Vagina (tissue), 2 donors: ENCODE measurements around the gene COL27A1.

Experiments
- POLR2A ChIP-seq, 2 donors: fragments of 450-650 bp; IDR thresholded peaks; one replicate each; pipeline ENCODE4 v1.6.1; 2017; ENCODE audit warnings: antibody characterized with exemption in 2 of 2, mild to moderate bottlenecking in 2 of 2, moderate library complexity in 2 of 2
- POLR2AphosphoS5 ChIP-seq, 2 donors: sonication (generic); formaldehyde crosslinking; IDR thresholded peaks; one replicate each; pipeline ENCODE4 v1.9.0; 2017; ENCODE audit warnings: antibody characterized with exemption in 2 of 2, mild to moderate bottlenecking in 2 of 2, low read depth in 1 of 2; ENCODE audit not compliant: insufficient read depth in 1 of 2
- TF ChIP-seq, protein P1 (sequence below), 3 experiments: fragments of 450-650 bp in 2 of 3; fragments of 200-600 bp in 1 of 3; sonication (generic) in 1 of 3; IDR thresholded peaks; one replicate each; pipeline ENCODE4 v1.5.1; 2017 to 2019; ENCODE audit warnings: antibody characterized with exemption in 3 of 3, mild to moderate bottlenecking in 2 of 3, moderate library complexity in 2 of 3

DNA sequence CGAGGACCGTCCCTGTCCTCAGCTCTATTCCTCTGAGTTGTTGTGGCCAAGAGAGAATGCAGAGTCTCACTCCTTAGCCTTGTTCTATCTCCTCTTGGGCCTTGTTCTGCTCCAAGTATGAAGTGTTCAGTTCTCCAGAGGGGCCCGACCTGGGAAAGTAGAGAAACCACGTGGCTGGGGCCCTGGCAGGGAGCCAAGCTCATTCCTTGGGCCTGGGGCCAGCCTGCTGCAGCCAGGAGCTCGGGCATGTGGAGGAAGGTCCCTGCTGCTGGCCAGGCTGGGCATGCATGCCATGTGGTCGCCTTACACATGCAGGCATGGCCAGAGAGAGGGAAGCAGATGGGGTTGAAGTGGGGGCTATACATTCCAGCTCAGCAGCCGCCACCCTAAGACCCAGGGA lies 60.7 kb downstream of the COL27A1 start:
- TF ChIP-seq, protein P1, sequence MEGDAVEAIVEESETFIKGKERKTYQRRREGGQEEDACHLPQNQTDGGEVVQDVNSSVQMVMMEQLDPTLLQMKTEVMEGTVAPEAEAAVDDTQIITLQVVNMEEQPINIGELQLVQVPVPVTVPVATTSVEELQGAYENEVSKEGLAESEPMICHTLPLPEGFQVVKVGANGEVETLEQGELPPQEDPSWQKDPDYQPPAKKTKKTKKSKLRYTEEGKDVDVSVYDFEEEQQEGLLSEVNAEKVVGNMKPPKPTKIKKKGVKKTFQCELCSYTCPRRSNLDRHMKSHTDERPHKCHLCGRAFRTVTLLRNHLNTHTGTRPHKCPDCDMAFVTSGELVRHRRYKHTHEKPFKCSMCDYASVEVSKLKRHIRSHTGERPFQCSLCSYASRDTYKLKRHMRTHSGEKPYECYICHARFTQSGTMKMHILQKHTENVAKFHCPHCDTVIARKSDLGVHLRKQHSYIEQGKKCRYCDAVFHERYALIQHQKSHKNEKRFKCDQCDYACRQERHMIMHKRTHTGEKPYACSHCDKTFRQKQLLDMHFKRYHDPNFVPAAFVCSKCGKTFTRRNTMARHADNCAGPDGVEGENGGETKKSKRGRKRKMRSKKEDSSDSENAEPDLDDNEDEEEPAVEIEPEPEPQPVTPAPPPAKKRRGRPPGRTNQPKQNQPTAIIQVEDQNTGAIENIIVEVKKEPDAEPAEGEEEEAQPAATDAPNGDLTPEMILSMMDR (IDR thresholded peaks at IDR 0.05): no peak
- TF ChIP-seq POLR2A (IDR thresholded peaks at IDR 0.05) (no peak), POLR2AphosphoS5 (IDR thresholded peaks at IDR 0.05; ENCODE audit: insufficient read depth in 1 of 2, low read depth in 1 of 2) (no peak)
